ENCODE data around the gene MAP1B.

The MAP1B gene

GRCh38 chr5:72199681-72200080 is 92.4 kb downstream of the MAP1B start:
- no peak for DNase-seq

- no peak for DNase-seq
These were observed 95.1 kb downstream of the MAP1B start for GRCh38 chr5:72202331-72202825.

GRCh38 chr5:72203251-72203845 is 96.1 kb downstream of the MAP1B start:
- no peak for DNase-seq

DNA sequence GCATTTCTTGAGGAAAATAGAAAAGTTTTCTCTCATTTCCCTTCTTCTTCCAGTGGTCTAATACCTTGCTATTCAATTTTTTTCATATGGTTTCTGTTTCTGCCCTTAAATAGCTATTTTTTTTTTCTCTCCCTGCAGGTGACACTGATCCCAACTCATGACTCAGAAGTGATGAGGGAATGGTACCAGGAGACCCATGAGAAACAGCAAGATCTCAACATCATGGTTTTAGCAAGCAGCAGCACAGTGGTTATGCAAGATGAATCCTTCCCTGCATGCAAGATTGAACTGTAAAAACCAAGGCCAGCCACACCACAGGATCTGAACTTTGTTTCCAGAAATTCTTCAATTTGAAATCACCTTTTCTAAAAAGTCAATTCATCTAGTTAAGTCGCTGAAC is 97.7 kb downstream of the MAP1B start:
- DNase-seq: no peak

DNA sequence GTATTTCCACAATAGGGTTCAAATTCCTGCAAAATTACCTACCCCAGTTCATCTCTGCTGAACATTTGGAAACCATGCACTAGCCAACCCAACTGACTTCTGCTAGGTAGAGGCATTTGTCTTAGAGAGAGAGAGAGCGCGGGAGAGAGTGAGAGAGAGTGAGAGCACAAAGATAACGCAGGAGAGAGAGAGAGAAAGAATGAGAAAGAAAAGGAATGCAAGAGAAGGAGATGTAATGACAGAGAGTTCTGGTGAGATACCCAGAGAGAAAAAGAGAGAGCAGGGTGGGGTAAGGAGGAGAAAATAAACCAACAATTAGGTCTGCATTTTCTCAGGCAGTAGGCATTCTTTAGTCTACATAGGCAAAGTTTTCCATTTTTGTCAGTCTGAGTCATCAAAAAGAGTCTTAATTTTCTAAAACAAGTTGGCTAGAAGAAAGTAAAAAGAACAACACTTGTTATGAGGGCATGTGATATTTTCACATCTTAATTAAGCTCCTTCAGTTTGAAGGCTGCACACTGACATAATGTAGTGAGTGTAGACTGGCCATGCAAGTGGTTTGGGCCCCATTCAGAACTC is 98.2 kb downstream of the MAP1B start:
- no peak for DNase-seq

GRCh38 chr5:72206160-72206559 is 98.9 kb downstream of the MAP1B start:
- no peak for DNase-seq

DNA sequence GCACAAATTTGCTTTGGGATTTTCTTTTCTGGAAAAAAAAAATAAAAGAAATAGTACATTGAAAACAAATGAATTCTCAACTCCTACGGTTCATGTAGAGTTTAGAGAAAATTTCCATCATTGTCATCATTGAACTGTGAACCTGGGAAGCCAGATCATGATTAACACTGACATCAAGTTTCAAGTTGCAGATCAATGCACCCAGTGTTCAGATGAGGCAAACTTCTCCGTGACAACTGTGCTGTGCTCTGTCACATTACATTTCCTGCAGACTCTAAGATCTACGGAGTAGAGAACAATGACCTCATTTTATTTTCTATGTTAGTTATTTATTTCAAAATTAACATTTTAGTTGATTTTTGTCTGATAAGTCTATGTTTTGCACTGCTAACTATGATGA is 99.7 kb downstream of the MAP1B start:
- DNase-seq: no peak

GRCh38 chr5:72208324-72208926 is 101.2 kb downstream of the MAP1B start:
- DNase-seq: no peak

DNA sequence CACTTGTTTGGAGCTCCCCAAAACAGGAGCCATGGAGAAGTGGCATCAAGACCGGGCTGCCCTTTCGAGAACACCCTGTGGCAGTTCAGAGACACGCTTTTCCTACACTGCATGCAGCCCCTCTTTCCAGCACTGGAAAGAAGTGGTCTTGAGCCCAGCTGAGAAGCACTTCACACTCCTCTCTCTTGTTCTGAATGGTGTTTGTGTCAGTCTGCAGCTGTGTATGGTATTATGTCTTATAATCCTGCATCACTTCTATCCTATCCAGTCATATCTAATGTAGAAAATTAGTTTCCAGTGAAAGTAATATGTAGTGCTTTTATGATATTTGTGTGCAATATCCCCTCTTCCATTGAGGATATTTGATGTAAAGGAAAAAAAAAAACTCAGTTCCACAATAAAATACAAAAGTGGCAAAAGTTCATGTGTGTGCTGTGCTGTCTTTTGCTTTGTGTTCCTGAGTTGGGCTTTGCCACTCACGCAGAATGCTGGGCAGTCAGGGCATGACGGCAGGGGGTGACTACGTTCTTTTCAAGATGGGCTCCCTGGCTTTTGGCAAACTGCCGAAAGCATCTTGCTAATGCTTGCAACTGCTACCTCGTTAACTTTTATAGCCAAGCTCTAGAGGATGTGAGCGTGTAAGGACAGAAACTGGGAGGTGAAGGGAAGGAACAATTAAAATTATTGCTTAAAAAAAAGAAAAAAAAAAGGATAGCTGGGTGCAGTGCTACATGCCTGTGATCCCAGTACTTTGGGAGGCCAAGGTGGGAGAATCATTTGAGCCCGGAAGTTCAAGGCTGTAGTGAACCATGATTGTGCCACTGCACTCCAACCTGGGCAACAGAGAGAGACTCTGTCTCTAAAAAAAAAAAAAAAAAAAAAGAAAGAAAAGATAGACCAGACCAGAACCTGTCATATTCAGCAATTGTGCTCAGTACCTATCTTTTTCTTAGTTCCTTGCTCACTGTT is 102.2 kb downstream of the MAP1B start:
- DNase-seq: peak; percentile 20

- DNase-seq: no peak
These were observed 103.8 kb downstream of the MAP1B start for GRCh38 chr5:72210888-72211678.

GRCh38 chr5:72212171-72212570 is 104.9 kb downstream of the MAP1B start:
- no peak for DNase-seq

DNA sequence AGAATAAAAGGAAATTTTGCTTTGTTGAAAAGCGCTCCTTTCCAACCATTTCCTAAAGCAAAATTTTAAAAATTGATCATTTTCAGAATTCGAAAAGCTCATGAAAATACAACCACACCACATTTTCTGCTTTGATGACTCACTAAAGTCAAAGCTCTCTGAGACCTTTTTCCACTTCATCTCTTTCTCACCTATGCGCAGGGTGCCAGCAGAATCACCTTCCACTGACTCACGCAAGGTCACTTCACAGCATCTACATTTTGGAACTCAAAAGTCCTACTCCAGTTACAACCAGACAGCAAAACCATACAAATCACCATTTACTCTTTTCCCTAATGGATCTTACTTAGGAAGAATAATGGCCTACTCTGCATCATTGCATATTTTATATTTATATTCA is 106.2 kb downstream of the MAP1B start:
- DNase-seq: no peak

- DNase-seq: no peak
These were observed 106.9 kb downstream of the MAP1B start for GRCh38 chr5:72214168-72214567.

- no peak for DNase-seq
These were observed 109.5 kb downstream of the MAP1B start for GRCh38 chr5:72216756-72217155.

- DNase-seq: no peak
These were observed 113.8 kb downstream of the MAP1B start for GRCh38 chr5:72221099-72221498.

GRCh38 chr5:72221541-72221940 is 114.3 kb downstream of the MAP1B start:
- no peak for DNase-seq

DNA sequence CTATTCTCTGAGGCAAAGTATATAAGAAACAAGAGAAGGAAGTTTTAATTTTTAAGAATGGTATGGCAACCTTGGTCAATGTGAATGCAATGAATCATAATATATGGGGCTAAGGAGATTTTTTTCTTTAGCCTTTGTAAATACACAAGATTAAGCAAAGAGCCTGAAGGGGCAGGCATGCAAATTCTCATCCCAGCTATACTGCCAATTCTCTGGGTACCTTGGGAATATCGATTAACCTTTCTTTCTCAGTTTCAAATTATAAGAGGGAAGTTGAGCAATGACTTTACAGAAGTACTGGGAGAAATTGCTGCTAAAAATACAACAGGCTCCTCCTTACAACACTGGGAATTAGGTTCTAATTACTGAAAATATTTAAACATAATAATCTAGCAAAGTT is 115.2 kb downstream of the MAP1B start:
- no peak for DNase-seq

GRCh38 chr5:72223371-72223770 is 116.1 kb downstream of the MAP1B start:
- no peak for DNase-seq

DNA sequence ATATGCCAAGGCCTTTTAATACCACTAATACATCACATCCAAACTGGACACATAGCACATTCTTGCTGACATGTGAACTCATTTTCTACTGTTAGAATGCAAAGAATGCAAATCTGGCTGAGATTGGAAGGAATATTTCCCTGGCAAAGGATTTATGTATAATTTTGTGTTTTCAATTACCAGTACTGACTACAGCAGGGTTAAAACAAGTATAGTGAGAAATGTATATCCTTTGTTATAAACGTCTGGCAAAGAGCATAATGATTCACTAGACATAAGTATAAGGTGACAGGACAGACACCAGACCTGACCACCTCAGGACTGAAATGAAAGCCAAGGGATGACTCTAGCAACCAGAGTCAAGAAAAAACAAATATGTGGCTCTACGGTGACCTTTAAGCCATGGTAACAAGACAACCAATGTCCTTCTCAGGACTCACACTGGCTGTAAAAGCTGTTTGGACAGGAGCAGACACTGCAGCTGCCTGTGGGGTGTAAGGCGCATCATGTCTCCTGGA is 117.7 kb downstream of the MAP1B start:
- no peak for DNase-seq

GRCh38 chr5:72225741-72226140 is 118.5 kb downstream of the MAP1B start:
- no peak for DNase-seq

- DNase-seq: no peak
These were observed 119.7 kb downstream of the MAP1B start for GRCh38 chr5:72226950-72227349.

- DNase-seq: peak; percentile 76
These were observed 121.7 kb downstream of the MAP1B start for GRCh38 chr5:72228960-72229359.
